Vagina (tissue), 2 donors: ENCODE measurements around the gene PRF1.

ENCODE experiments used
- CTCF ChIP-seq, 3 experiments: fragments of 450-650 bp in 2 of 3; fragments of 200-600 bp in 1 of 3; sonication (generic) in 1 of 3; IDR thresholded peaks; one replicate each; pipeline ENCODE4 v1.5.1; 2017 to 2019; ENCODE audit warnings: antibody characterized with exemption in 3 of 3, mild to moderate bottlenecking in 2 of 3, moderate library complexity in 2 of 3
- POLR2A ChIP-seq, 2 donors: fragments of 450-650 bp; IDR thresholded peaks; one replicate each; pipeline ENCODE4 v1.6.1; 2017; ENCODE audit warnings: antibody characterized with exemption in 2 of 2, mild to moderate bottlenecking in 2 of 2, moderate library complexity in 2 of 2
- POLR2AphosphoS5 ChIP-seq, 2 donors: sonication (generic); formaldehyde crosslinking; IDR thresholded peaks; one replicate each; pipeline ENCODE4 v1.9.0; 2017; ENCODE audit warnings: antibody characterized with exemption in 2 of 2, mild to moderate bottlenecking in 2 of 2, low read depth in 1 of 2; ENCODE audit not compliant: insufficient read depth in 1 of 2

DNA sequence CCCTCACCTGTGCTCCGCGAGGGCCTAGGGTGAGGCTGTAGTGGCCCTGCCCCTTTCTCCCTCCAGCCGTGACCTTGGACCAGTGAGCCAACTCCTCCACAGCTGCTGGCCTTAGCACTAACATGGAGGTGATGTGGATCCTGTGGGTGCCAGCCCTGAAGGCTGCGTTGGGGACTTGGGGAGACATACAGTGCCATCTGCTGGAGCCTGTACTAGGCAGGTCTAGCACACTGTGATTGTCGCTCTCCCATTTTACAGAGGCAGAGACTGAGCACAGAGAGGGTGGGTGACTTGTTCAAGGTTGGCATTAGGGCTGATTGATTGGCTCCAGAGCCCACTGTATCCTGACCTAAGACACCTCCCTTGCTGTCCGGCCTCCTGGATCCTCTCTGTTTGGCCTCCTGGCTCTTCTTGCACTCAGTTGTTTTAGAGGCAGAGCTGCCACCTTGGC is 37.6 kb downstream of the PRF1 start:
- TF ChIP-seq CTCF (IDR thresholded peaks at IDR 0.05) (no peak), POLR2A (IDR thresholded peaks at IDR 0.05) (no peak), POLR2AphosphoS5 (IDR thresholded peaks at IDR 0.05; ENCODE audit: insufficient read depth in 1 of 2, low read depth in 1 of 2) (no peak)
